ENCODE measurements around the gene SLC34A2. TPM values are rescaled to one million over a fixed set of nuclear protein-coding genes. Genes with fewer than 3 reads are reported as not detected.

Gene SLC34A2
- total and polyA plus RNA-seq, 2 experiments from 2014 or later: 0.73 to 0.80 TPM

GRCh38 chr4:25638221-25638601 is 17.4 kb upstream of the SLC34A2 start:
- Histone ChIP-seq H3K9me2 (ENCODE audit: insufficient read depth) (no peaks in the 10 kb centered on the region), H3K27me3 (ENCODE audit: insufficient read depth) (no peaks in the 10 kb centered on the region), H3F3A (replicated peaks; ENCODE audit: low read depth) (no peaks in the 10 kb centered on the region), H2AFZ (no peak overlapping the region), H3K36me3 (ENCODE audit: insufficient read depth) (no peaks in the 10 kb centered on the region), H3K79me2 (replicated peaks; ENCODE audit: insufficient read depth) (no peaks in the 10 kb centered on the region), H3K4me1 (ENCODE audit: insufficient read depth) (no peaks in the 10 kb centered on the region), H3K4me3 (no peak overlapping the region), H3K4me2 (no peak overlapping the region), H3K27ac (ENCODE audit: low read depth) (no peak overlapping the region), H4K20me1 (replicated peaks; ENCODE audit: insufficient read depth) (no peaks in the 10 kb centered on the region)
- no peaks in the 10 kb centered on the region; the same call in 2 of the 3 replicates for H3K36me3 Mint-ChIP-seq (ENCODE audit: low read depth)
- no peaks in the 10 kb centered on the region for H3K4me1 Mint-ChIP-seq
- ATAC-seq (no peak), DNase-seq (ENCODE audit: low spot score) (no peak)
- H3K27me3 Mint-ChIP-seq (ENCODE audit: insufficient read depth, low read depth, poor library complexity): peaks cover 19% of the 10 kb centered on the region
- H3K4me3 Mint-ChIP-seq: no peak overlapping the region
- peaks cover 3% of the 10 kb centered on the region; the same call in 1 of the 3 replicates for H3K9me3 Mint-ChIP-seq
- H3K27ac Mint-ChIP-seq: no peak overlapping the region
- TF ChIP-seq ZNF331 (CRISPR knock-in tag; IDR thresholded peaks at IDR 0.05; ENCODE audit: low read depth) (no peak), EZH2phosphoT487 (IDR thresholded peaks at IDR 0.05; ENCODE audit: unreplicated experiment) (no peak), ETS1 (IDR thresholded peaks at IDR 0.05) (no peak), CTCF (conservative IDR thresholded peaks at IDR 0.05; ENCODE audit: low read depth in 2 of 2) (no peak), POLR2AphosphoS5 (IDR thresholded peaks at IDR 0.05; ENCODE audit: low read depth) (no peak), CREB1 (CRISPR knock-in tag; IDR thresholded peaks at IDR 0.05; ENCODE audit: low read depth) (no peak), ZNF462 (CRISPR knock-in tag; IDR thresholded peaks at IDR 0.05) (no peak), ZNF114 (CRISPR knock-in tag; IDR thresholded peaks at IDR 0.05) (no peak), JUNB (IDR thresholded peaks at IDR 0.05; ENCODE audit: unreplicated experiment) (no peak), NANOG (IDR thresholded peaks at IDR 0.05; ENCODE audit: borderline replicate concordance) (no peak), STAT1 (IDR thresholded peaks at IDR 0.05; ENCODE audit: unreplicated experiment) (no peak), EZH2 (IDR thresholded peaks at IDR 0.05; ENCODE audit: low read depth, unreplicated experiment) (no peak)
- TF ChIP-seq, protein P1, sequence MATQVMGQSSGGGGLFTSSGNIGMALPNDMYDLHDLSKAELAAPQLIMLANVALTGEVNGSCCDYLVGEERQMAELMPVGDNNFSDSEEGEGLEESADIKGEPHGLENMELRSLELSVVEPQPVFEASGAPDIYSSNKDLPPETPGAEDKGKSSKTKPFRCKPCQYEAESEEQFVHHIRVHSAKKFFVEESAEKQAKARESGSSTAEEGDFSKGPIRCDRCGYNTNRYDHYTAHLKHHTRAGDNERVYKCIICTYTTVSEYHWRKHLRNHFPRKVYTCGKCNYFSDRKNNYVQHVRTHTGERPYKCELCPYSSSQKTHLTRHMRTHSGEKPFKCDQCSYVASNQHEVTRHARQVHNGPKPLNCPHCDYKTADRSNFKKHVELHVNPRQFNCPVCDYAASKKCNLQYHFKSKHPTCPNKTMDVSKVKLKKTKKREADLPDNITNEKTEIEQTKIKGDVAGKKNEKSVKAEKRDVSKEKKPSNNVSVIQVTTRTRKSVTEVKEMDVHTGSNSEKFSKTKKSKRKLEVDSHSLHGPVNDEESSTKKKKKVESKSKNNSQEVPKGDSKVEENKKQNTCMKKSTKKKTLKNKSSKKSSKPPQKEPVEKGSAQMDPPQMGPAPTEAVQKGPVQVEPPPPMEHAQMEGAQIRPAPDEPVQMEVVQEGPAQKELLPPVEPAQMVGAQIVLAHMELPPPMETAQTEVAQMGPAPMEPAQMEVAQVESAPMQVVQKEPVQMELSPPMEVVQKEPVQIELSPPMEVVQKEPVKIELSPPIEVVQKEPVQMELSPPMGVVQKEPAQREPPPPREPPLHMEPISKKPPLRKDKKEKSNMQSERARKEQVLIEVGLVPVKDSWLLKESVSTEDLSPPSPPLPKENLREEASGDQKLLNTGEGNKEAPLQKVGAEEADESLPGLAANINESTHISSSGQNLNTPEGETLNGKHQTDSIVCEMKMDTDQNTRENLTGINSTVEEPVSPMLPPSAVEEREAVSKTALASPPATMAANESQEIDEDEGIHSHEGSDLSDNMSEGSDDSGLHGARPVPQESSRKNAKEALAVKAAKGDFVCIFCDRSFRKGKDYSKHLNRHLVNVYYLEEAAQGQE (IDR thresholded peaks at IDR 0.05; ENCODE audit: unreplicated experiment): no peak

Measured in GM23338 (cell line).